ENCODE data around the gene CDC123.

Gene CDC123

GRCh38 chr10:12193193-12193592, 2.8 kb upstream of the CDC123 start:
- H3K27ac ChIP-seq (ENCODE audit: low read depth, low read length) = no peak overlapping the region
- no peaks in the 10 kb centered on the region for H3K27me3 ChIP-seq (ENCODE audit: control insufficient read depth, insufficient read depth, low read length)
- peaks cover 10% of the 10 kb centered on the region for H3K36me3 ChIP-seq (ENCODE audit: control insufficient read depth, insufficient read depth, low read length)
- peaks cover 7% of the 10 kb centered on the region for H3K4me1 ChIP-seq (ENCODE audit: control insufficient read depth, insufficient read depth, low read length)
- H3K4me3 ChIP-seq (ENCODE audit: low read depth, low read length) = no peak overlapping the region; the same call in 1 of the 2 replicates
- no peaks in the 10 kb centered on the region for H3K9me3 ChIP-seq (ENCODE audit: control insufficient read depth, insufficient read depth, low read length)
- no peak overlapping the region for H3K9ac ChIP-seq (ENCODE audit: low read depth, low read length)

DNA sequence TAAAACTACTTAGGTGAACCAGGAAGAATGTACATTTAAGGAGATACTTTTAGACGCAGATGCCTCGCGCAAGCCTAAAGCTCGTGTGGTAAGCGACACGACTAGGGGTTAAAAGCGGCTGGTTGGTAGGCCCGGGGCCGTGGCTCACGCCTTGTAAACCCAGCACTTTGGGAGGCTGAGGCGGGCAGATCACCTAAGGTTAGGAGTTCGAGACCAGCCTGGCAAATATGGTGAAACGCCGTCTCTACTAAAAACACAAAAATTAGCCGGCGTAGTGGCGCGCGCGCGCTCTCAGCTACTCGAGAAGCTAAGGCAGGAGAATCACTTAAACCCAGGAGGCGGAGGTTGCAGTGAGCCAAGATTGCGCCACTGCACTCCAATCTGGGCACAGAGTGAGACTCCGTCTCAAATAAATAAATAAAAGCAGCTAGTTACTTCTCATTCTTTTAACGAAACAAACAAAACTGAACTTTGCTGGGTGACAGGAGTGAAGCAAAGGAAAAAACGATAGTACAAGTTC, 1.2 kb upstream of the CDC123 start:
- Histone ChIP-seq H3K4me3 (ENCODE audit: low read depth, low read length) (peak overlapping the region; percentile 94), H3K9me3 (ENCODE audit: control insufficient read depth, insufficient read depth, low read length) (no peaks in the 10 kb centered on the region), H3K27ac (ENCODE audit: low read depth, low read length) (peak overlapping the region; percentile 90), H3K9ac (ENCODE audit: low read depth, low read length) (peak overlapping the region; percentile 86), H3K36me3 (ENCODE audit: control insufficient read depth, insufficient read depth, low read length) (peaks cover 24% of the 10 kb centered on the region), H3K27me3 (ENCODE audit: control insufficient read depth, insufficient read depth, low read length) (no peaks in the 10 kb centered on the region), H3K4me1 (ENCODE audit: control insufficient read depth, insufficient read depth, low read length) (peaks cover 7% of the 10 kb centered on the region)

- no peaks in the 10 kb centered on the region for H3K9me3 ChIP-seq (ENCODE audit: control insufficient read depth, insufficient read depth, low read length)
- H3K27ac ChIP-seq (ENCODE audit: low read depth, low read length) = peak overlapping the region; percentile 90
- peak overlapping the region; percentile 86 for H3K9ac ChIP-seq (ENCODE audit: low read depth, low read length)
- H3K4me3 ChIP-seq (ENCODE audit: low read depth, low read length) = peak overlapping the region; percentile 94
- H3K4me1 ChIP-seq (ENCODE audit: control insufficient read depth, insufficient read depth, low read length) = peaks cover 7% of the 10 kb centered on the region
- peaks cover 24% of the 10 kb centered on the region for H3K36me3 ChIP-seq (ENCODE audit: control insufficient read depth, insufficient read depth, low read length)
- no peaks in the 10 kb centered on the region for H3K27me3 ChIP-seq (ENCODE audit: control insufficient read depth, insufficient read depth, low read length)
These were observed 746 bp upstream of the CDC123 start for GRCh38 chr10:12195281-12195602.

DNA sequence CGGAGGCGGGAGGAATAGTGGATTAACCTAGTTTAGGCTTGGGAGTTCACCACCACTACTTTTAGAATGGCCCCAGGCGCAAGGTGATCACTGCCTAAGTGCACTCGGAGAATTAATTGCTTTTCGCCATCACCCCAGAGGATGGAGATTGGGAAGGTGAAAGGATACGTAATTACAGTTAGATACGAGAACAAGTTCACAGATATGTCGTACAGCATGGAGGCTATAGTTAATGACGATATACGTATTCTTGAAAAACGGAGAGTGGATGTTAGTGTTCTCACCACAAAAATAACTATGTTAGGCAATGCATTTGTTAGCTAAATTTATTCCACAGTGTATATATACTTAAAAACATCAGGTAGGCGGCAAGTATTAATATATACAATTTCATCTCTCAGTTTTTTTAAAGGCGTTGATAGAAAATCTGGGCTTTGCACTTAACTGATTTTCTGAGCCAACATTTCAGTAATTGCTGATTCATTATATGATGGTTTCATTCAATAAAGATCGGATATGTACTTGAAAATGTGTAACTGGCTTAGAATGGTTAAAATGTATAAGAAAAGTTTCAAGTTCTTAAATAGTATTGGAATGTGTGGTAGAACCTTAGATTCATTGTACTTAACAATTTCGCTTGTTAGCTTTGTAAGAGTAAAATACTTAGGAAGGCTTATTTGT, 683 bp downstream of the CDC123 start:
- peaks cover 7% of the 10 kb centered on the region for H3K4me1 ChIP-seq (ENCODE audit: control insufficient read depth, insufficient read depth, low read length)
- H3K36me3 ChIP-seq (ENCODE audit: control insufficient read depth, insufficient read depth, low read length) = peaks cover 36% of the 10 kb centered on the region
- H3K9me3 ChIP-seq (ENCODE audit: control insufficient read depth, insufficient read depth, low read length) = no peaks in the 10 kb centered on the region
- peak overlapping the region; percentile 90 for H3K27ac ChIP-seq (ENCODE audit: low read depth, low read length)
- peak overlapping the region; percentile 86 for H3K9ac ChIP-seq (ENCODE audit: low read depth, low read length)
- no peaks in the 10 kb centered on the region for H3K27me3 ChIP-seq (ENCODE audit: control insufficient read depth, insufficient read depth, low read length)
- peak overlapping the region; percentile 94 for H3K4me3 ChIP-seq (ENCODE audit: low read depth, low read length)

DNA sequence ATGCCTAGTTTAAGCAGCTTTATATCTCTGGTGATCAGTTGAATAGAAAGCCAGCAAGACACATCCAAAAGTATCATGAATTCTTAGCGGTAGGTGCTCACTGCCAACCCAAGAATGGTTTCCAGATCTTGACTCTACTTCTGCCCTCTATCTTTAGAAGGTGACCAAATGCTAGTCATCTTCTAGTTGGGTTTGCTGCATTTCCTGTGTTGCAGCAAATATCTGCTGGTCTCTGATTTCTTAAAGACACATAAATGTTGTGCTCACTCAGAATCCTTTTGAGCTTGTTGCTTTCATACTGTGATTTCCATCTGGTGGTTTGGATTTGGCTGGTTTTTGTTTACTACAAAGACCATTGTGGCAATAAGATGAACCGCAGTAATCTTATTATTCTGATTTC, 2.2 kb downstream of the CDC123 start:
- Histone ChIP-seq H3K9ac (ENCODE audit: low read depth, low read length) (no peak overlapping the region), H3K4me1 (ENCODE audit: control insufficient read depth, insufficient read depth, low read length) (peaks cover 7% of the 10 kb centered on the region), H3K4me3 (ENCODE audit: low read depth, low read length) (no peak overlapping the region), H3K27me3 (ENCODE audit: control insufficient read depth, insufficient read depth, low read length) (no peaks in the 10 kb centered on the region), H3K9me3 (ENCODE audit: control insufficient read depth, insufficient read depth, low read length) (no peaks in the 10 kb centered on the region), H3K27ac (ENCODE audit: low read depth, low read length) (no peak overlapping the region), H3K36me3 (ENCODE audit: control insufficient read depth, insufficient read depth, low read length) (peaks cover 44% of the 10 kb centered on the region)

GRCh38 chr10:12200850-12201249, 4.9 kb downstream of the CDC123 start:
- no peak overlapping the region for H3K4me3 ChIP-seq (ENCODE audit: low read depth, low read length)
- H3K9ac ChIP-seq (ENCODE audit: low read depth, low read length) = no peak overlapping the region
- no peaks in the 10 kb centered on the region for H3K4me1 ChIP-seq (ENCODE audit: control insufficient read depth, insufficient read depth, low read length)
- H3K36me3 ChIP-seq (ENCODE audit: control insufficient read depth, insufficient read depth, low read length) = peaks cover 70% of the 10 kb centered on the region
- H3K27ac ChIP-seq (ENCODE audit: low read depth, low read length) = no peak overlapping the region
- no peaks in the 10 kb centered on the region for H3K9me3 ChIP-seq (ENCODE audit: control insufficient read depth, insufficient read depth, low read length)
- no peaks in the 10 kb centered on the region for H3K27me3 ChIP-seq (ENCODE audit: control insufficient read depth, insufficient read depth, low read length)

DNA sequence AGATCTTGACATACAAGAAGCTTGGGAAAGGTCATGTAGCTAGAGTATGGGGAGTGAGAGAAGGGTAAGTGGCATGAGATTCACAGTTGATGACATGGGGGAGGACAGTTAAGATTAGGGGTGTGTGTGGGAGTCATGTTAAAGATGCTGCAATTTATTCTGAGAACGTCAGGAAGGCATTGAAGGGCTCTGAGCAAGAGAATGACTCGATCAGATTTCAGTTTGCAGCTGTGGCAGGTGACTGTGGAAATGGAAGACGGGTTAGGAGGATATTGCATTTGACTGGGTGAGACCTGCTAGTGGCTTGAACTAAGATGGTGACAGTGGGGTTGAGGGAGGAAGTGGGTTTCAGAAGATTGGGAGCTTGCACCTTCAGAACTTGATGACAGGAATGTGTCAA, 5.6 kb downstream of the CDC123 start:
- Histone ChIP-seq H3K27me3 (ENCODE audit: control insufficient read depth, insufficient read depth, low read length) (no peaks in the 10 kb centered on the region), H3K27ac (ENCODE audit: low read depth, low read length) (no peak overlapping the region), H3K9ac (ENCODE audit: low read depth, low read length) (no peak overlapping the region), H3K36me3 (ENCODE audit: control insufficient read depth, insufficient read depth, low read length) (peaks cover 76% of the 10 kb centered on the region), H3K9me3 (ENCODE audit: control insufficient read depth, insufficient read depth, low read length) (no peaks in the 10 kb centered on the region), H3K4me1 (ENCODE audit: control insufficient read depth, insufficient read depth, low read length) (no peaks in the 10 kb centered on the region), H3K4me3 (ENCODE audit: low read depth, low read length) (no peak overlapping the region)

GRCh38 chr10:12202226-12202625, 6.2 kb downstream of the CDC123 start:
- no peaks in the 10 kb centered on the region for H3K9me3 ChIP-seq (ENCODE audit: control insufficient read depth, insufficient read depth, low read length)
- no peak overlapping the region for H3K4me3 ChIP-seq (ENCODE audit: low read depth, low read length)
- H3K36me3 ChIP-seq (ENCODE audit: control insufficient read depth, insufficient read depth, low read length) = peaks cover 78% of the 10 kb centered on the region
- H3K27ac ChIP-seq (ENCODE audit: low read depth, low read length) = no peak overlapping the region
- no peak overlapping the region for H3K9ac ChIP-seq (ENCODE audit: low read depth, low read length)
- no peaks in the 10 kb centered on the region for H3K4me1 ChIP-seq (ENCODE audit: control insufficient read depth, insufficient read depth, low read length)
- H3K27me3 ChIP-seq (ENCODE audit: control insufficient read depth, insufficient read depth, low read length) = no peaks in the 10 kb centered on the region

DNA sequence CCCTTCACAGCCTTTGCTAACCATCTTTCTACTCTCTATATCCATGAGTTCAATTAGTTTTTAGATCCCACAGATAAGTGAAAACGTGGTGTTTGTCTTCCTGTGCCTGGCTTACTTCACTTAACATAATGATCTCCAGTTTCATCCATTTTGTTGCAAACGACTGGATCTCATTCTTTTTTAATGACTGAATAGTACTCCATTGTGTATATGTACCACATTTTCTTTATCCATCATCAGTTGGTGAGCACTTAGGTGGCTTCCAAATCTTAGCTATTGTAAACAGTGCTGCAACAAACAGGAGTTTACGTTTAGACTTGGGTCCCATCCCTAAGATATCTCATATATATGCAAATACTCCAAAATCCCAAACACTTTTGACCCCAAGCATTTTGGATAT, 9.1 kb downstream of the CDC123 start:
- Histone ChIP-seq H3K9ac (ENCODE audit: low read depth, low read length) (no peak overlapping the region), H3K9me3 (ENCODE audit: control insufficient read depth, insufficient read depth, low read length) (no peaks in the 10 kb centered on the region), H3K36me3 (ENCODE audit: control insufficient read depth, insufficient read depth, low read length) (peaks cover 90% of the 10 kb centered on the region), H3K4me1 (ENCODE audit: control insufficient read depth, insufficient read depth, low read length) (no peaks in the 10 kb centered on the region), H3K27ac (ENCODE audit: low read depth, low read length) (no peak overlapping the region), H3K4me3 (ENCODE audit: low read depth, low read length) (no peak overlapping the region), H3K27me3 (ENCODE audit: control insufficient read depth, insufficient read depth, low read length) (no peaks in the 10 kb centered on the region)

GRCh38 chr10:12207114-12207513, 11.1 kb downstream of the CDC123 start:
- Histone ChIP-seq H3K27me3 (ENCODE audit: control insufficient read depth, insufficient read depth, low read length) (no peaks in the 10 kb centered on the region), H3K9ac (ENCODE audit: low read depth, low read length) (no peak overlapping the region), H3K4me3 (ENCODE audit: low read depth, low read length) (no peak overlapping the region), H3K4me1 (ENCODE audit: control insufficient read depth, insufficient read depth, low read length) (no peaks in the 10 kb centered on the region), H3K36me3 (ENCODE audit: control insufficient read depth, insufficient read depth, low read length) (peaks cover 91% of the 10 kb centered on the region), H3K27ac (ENCODE audit: low read depth, low read length) (no peak overlapping the region), H3K9me3 (ENCODE audit: control insufficient read depth, insufficient read depth, low read length) (no peaks in the 10 kb centered on the region)

GRCh38 chr10:12208460-12208859, 12.5 kb downstream of the CDC123 start:
- Histone ChIP-seq H3K9me3 (ENCODE audit: control insufficient read depth, insufficient read depth, low read length) (no peaks in the 10 kb centered on the region), H3K27me3 (ENCODE audit: control insufficient read depth, insufficient read depth, low read length) (no peaks in the 10 kb centered on the region), H3K4me3 (ENCODE audit: low read depth, low read length) (no peak overlapping the region), H3K9ac (ENCODE audit: low read depth, low read length) (no peak overlapping the region), H3K27ac (ENCODE audit: low read depth, low read length) (no peak overlapping the region), H3K36me3 (ENCODE audit: control insufficient read depth, insufficient read depth, low read length) (peaks cover 91% of the 10 kb centered on the region), H3K4me1 (ENCODE audit: control insufficient read depth, insufficient read depth, low read length) (no peaks in the 10 kb centered on the region)

All from HUES48 (cell line).